Upper lobe of left lung (tissue), 6 donors: ENCODE measurements around the gene POU5F2. TPM values are rescaled to one million over a fixed set of nuclear protein-coding genes. Genes with fewer than 3 reads are reported as not detected.

Experiments used
- ATAC-seq, 2 donors: fragments of 200-7000 bp; cut with Tn5 transposase; one replicate each; pipeline ENCODE4 v1.9.1; 2022; ENCODE audit warnings: mild to moderate bottlenecking in 2 of 2, moderate library complexity in 2 of 2; ENCODE audit not compliant: low FRiP score in 2 of 2
- DNase-seq, 2 donors: peaks; one replicate each; pipeline ENCODE4 v3.0.0-alpha.2; 2019 to 2020
- H3K27ac ChIP-seq, 4 donors: fragments of 200-600 bp; sonication (generic); one replicate each; pipeline ENCODE4 v1.5.1; 2016 to 2019
- H3K27me3 ChIP-seq, 4 donors: fragments of 200-600 bp; sonication (generic); one replicate each; pipeline ENCODE4 v1.5.1; 2017 to 2019
- H3K36me3 ChIP-seq, 4 donors: fragments of 200-600 bp; sonication (generic); one replicate each; pipeline ENCODE4 v1.5.1; 2016 to 2019
- H3K4me1 ChIP-seq, 4 donors: fragments of 200-600 bp; sonication (generic); one replicate each; pipeline ENCODE4 v1.5.1; 2018 to 2019
- H3K4me3 ChIP-seq, 4 donors: fragments of 200-600 bp; sonication (generic); one replicate each; pipeline ENCODE4 v1.5.1; 2017 to 2019; ENCODE audit warnings: mild to moderate bottlenecking in 2 of 4, moderate library complexity in 1 of 4
- H3K9me3 ChIP-seq, 4 donors: fragments of 200-600 bp; sonication (generic); one replicate each; pipeline ENCODE4 v1.5.1; 2018 to 2019
- EP300 ChIP-seq, 4 donors: sonication (generic); formaldehyde crosslinking; IDR thresholded peaks; one replicate each; pipeline ENCODE4 v1.5.1; 2017; ENCODE audit warnings: antibody characterized with exemption in 4 of 4, control low read depth in 2 of 4
- POLR2A ChIP-seq, 4 donors: fragments of 450-650 bp; IDR thresholded peaks; one replicate each; pipeline ENCODE4 v1.5.1; 2016 to 2017; ENCODE audit warnings: antibody characterized with exemption in 4 of 4, mild to moderate bottlenecking in 2 of 4
- POLR2AphosphoS5 ChIP-seq, 2 donors: sonication (generic); formaldehyde crosslinking; IDR thresholded peaks; one replicate each; pipeline ENCODE4 v1.5.1; 2017; ENCODE audit warnings: antibody characterized with exemption in 2 of 2
- WGBS, 2 donors: methylation state at CpG; one replicate each; pipeline ENCODE4 v1.1.5; 2017 to 2018; 5-methylcytosine and 5-hydroxymethylcytosine counted together
- total RNA-seq, 6 donors: library from RNA; depleted of rRNA in 4 of 6; stranded (reverse); fragments of >200 nt in 4 of 6; gene quantifications; one replicate each; pipeline versions ENCODE4 v1.1.0 to v1.2.1, GENCODE V29; 2016 to 2021
- TF ChIP-seq, protein P1 (sequence below), 6 experiments: fragments of 450-650 bp in 4 of 6; fragments of 200-600 bp in 2 of 6; sonication (generic) in 2 of 6; IDR thresholded peaks; one replicate each; pipeline ENCODE4 v1.5.1; 2016 to 2019; ENCODE audit warnings: antibody characterized with exemption in 6 of 6
- donor health status: DM: no; HTN: no; CAD: no; lungs with moderate emphysema.
- donor health status: DM: no; HTN: yes; CAD: no; lungs with severe emphysema.

The POU5F2 gene
- total RNA-seq, 6 donors from 2014 or later, result 0.81 to 8.1 (median 2.7) TPM

DNA sequence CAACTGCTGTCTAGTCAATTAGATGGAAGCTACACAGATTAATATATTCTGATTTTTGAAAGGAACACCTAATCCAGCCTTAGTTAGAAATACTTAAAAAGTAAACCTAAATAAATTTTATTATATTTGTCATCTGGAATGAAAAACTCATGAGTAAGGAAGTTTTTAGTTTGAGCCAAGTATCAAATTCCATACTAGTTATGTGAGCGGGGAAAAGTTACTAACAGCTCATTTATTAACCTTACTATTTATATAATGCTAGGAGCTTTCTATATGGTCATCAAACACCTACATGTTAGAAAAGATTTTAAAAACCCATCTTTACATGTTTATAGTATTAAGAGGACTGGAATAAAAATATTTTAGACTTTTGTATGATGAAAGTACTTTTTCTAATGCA is 41.6 kb upstream of the POU5F2 start:
- H3K4me1 ChIP-seq, result no peaks in the 10 kb centered on the region
- no peaks in the 10 kb centered on the region for H3K27me3 ChIP-seq
- 72 to 89% methylated on average over 1 of the region's 1 CpG for WGBS, 2 donors
- DNase-seq, result no peak
- TF ChIP-seq, protein P1, sequence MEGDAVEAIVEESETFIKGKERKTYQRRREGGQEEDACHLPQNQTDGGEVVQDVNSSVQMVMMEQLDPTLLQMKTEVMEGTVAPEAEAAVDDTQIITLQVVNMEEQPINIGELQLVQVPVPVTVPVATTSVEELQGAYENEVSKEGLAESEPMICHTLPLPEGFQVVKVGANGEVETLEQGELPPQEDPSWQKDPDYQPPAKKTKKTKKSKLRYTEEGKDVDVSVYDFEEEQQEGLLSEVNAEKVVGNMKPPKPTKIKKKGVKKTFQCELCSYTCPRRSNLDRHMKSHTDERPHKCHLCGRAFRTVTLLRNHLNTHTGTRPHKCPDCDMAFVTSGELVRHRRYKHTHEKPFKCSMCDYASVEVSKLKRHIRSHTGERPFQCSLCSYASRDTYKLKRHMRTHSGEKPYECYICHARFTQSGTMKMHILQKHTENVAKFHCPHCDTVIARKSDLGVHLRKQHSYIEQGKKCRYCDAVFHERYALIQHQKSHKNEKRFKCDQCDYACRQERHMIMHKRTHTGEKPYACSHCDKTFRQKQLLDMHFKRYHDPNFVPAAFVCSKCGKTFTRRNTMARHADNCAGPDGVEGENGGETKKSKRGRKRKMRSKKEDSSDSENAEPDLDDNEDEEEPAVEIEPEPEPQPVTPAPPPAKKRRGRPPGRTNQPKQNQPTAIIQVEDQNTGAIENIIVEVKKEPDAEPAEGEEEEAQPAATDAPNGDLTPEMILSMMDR (IDR thresholded peaks at IDR 0.05), result no peak
- TF ChIP-seq EP300 (IDR thresholded peaks at IDR 0.05), result no peak
- no peak for TF ChIP-seq POLR2AphosphoS5 (IDR thresholded peaks at IDR 0.05)
- no peak for TF ChIP-seq POLR2A (IDR thresholded peaks at IDR 0.05)
- H3K36me3 ChIP-seq, result no peaks in the 10 kb centered on the region
- ATAC-seq, result no peak
- no peak overlapping the region for H3K27ac ChIP-seq
- no peak overlapping the region for H3K4me3 ChIP-seq
- H3K9me3 ChIP-seq, result no peaks in the 10 kb centered on the region

DNA sequence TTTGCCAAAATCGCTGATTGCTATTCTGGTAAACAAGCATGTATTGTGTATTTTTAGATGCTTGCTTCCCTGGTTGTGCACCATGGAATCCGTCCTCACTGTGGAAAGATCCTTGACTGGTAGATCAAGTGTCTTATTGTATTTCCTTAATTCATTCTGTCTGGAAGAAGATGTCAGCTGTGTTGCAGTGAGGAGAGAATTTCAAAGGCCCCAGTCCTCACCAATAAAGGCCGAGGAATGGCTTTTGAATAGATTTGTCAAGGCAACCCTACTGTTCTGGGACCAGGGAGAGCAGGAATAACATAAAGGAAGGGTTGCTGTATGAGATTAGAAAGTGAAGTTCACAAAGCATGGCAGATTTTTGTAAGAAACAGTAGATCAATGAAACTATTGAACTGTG is 36.2 kb upstream of the POU5F2 start:
- Histone ChIP-seq H3K4me1 (no peaks in the 10 kb centered on the region), H3K9me3 (no peaks in the 10 kb centered on the region), H3K27ac (no peak overlapping the region), H3K4me3 (no peak overlapping the region), H3K27me3 (no peaks in the 10 kb centered on the region), H3K36me3 (peaks cover 0 to 12% (median 8%) of the 10 kb centered on the region in 4 donors)
- no peak for DNase-seq
- TF ChIP-seq EP300 (IDR thresholded peaks at IDR 0.05) (no peak), POLR2A (IDR thresholded peaks at IDR 0.05) (no peak), POLR2AphosphoS5 (IDR thresholded peaks at IDR 0.05) (no peak)
- TF ChIP-seq, protein P1 (IDR thresholded peaks at IDR 0.05), result no peak
- ATAC-seq, result no peak
- 88% methylated on average over 3 of the region's 3 CpGs for WGBS, 2 donors

DNA sequence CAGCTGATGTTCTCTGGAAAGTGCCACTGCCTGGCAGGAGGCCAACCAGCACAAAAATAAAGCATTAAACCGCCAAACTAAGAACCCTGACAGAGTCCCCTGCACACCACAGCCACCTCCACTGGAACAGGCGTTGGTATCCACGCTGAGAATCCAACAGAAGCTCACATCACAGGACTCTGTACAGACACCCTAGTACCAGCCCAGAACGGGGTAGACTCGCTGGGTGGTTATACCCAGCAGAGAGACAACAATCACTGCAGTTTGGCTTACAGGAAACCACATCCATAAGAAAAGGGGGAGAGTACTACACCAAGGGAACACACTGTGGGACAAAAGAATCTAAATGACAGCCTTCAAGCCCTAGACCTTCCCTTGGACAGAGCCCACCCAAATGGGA is 15.0 kb upstream of the POU5F2 start:
- no peak for TF ChIP-seq EP300 (IDR thresholded peaks at IDR 0.05)
- TF ChIP-seq, protein P1 (IDR thresholded peaks at IDR 0.05), result no peak
- TF ChIP-seq POLR2A (IDR thresholded peaks at IDR 0.05), result no peak
- TF ChIP-seq POLR2AphosphoS5 (IDR thresholded peaks at IDR 0.05), result no peak
- DNase-seq (no peak), ATAC-seq (no peak)
- Histone ChIP-seq H3K4me1 (no peaks in the 10 kb centered on the region), H3K27me3 (no peaks in the 10 kb centered on the region), H3K27ac (no peak overlapping the region), H3K4me3 (no peak overlapping the region), H3K36me3 (no peaks in the 10 kb centered on the region), H3K9me3 (peaks cover 4 to 23% (median 13%) of the 10 kb centered on the region in 4 donors)
- WGBS, 2 donors, result 95 to 100% methylated on average over 2 to 5 of the region's 5 CpGs

DNA sequence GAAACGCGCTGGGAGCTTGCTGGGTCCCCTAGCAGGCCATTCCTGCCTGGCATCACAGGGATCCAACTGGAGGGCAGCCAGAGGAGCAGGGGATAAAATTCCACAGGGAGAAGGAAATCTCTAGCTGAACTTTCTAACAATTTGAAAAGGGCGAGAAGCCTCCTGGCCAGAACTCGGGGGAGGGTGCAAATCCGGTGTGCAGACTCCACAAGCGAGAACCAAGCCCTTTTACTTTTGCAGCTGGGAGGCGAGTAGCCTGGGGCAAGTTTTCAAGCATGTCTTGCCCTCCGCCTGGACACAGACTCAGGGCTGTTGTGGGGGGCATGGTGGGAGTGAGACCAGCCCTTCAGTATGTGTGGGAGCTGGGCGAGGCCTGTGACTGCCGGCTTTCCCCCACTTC is 14.3 kb upstream of the POU5F2 start:
- 92 to 93% methylated on average over 6 to 10 of the region's 10 CpGs for WGBS, 2 donors

More for the DNA sequence above, 14.3 kb upstream of the POU5F2 start:
- Histone ChIP-seq H3K27me3 (no peaks in the 10 kb centered on the region), H3K4me1 (no peaks in the 10 kb centered on the region), H3K27ac (no peak overlapping the region), H3K9me3 (peaks cover 3 to 16% (median 9%) of the 10 kb centered on the region in 4 donors), H3K4me3 (no peak overlapping the region), H3K36me3 (no peaks in the 10 kb centered on the region)
- ATAC-seq (no peak), DNase-seq (no peak)
- TF ChIP-seq, protein P1 (IDR thresholded peaks at IDR 0.05), result no peak
- TF ChIP-seq POLR2A (IDR thresholded peaks at IDR 0.05) (no peak), EP300 (IDR thresholded peaks at IDR 0.05) (no peak), POLR2AphosphoS5 (IDR thresholded peaks at IDR 0.05) (no peak)
